ENCODE data around the gene NOL12.

DNA sequence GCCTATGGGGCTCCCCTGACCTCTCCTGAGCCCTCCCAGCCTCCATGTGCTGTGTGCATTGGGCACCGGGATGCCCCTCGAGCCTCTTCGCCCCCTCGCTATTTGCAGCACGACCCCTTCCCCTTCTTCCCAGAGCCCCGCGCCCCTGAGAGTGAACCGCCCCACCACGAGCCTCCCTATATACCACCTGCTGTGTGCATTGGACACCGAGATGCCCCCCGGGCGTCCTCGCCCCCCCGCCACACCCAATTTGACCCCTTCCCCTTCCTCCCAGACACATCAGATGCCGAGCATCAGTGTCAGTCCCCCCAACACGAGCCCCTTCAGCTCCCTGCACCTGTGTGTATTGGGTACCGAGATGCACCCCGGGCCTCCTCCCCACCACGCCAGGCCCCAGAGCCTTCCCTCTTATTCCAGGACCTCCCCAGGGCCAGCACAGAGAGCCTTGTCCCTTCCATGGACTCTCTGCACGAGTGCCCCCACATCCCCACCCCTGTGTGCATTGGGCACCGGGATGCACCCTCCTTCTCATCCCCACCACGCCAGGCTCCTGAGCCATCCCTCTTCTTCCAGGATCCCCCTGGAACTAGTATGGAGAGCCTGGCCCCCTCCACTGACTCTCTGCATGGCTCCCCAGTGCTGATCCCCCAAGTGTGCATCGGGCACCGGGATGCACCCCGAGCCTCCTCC lies 39.6 kb downstream of the NOL12 start:
- TF ChIP-seq, protein P1, sequence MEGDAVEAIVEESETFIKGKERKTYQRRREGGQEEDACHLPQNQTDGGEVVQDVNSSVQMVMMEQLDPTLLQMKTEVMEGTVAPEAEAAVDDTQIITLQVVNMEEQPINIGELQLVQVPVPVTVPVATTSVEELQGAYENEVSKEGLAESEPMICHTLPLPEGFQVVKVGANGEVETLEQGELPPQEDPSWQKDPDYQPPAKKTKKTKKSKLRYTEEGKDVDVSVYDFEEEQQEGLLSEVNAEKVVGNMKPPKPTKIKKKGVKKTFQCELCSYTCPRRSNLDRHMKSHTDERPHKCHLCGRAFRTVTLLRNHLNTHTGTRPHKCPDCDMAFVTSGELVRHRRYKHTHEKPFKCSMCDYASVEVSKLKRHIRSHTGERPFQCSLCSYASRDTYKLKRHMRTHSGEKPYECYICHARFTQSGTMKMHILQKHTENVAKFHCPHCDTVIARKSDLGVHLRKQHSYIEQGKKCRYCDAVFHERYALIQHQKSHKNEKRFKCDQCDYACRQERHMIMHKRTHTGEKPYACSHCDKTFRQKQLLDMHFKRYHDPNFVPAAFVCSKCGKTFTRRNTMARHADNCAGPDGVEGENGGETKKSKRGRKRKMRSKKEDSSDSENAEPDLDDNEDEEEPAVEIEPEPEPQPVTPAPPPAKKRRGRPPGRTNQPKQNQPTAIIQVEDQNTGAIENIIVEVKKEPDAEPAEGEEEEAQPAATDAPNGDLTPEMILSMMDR (IDR thresholded peaks at IDR 0.05; ENCODE audit: borderline replicate concordance, extremely low read depth, low read length, poor library complexity, severe bottlenecking), result no peak
- TF ChIP-seq EZH2 (IDR thresholded peaks at IDR 0.05; ENCODE audit: borderline replicate concordance, low read depth, low read length, severe bottlenecking), result no peak

Measured in DND-41 (cell line).